HG02759 (cell line): Measurements from ENCODE around the gene PCDHA1.

Experiments
- ATAC-seq: cut with Tn5 transposase; IDR thresholded peaks from one replicate; pipeline ENCODE4 v1.9.1; 2021; ENCODE audit warnings: mild to moderate bottlenecking, moderate library complexity; ENCODE audit not compliant: unreplicated experiment

Gene PCDHA1

DNA sequence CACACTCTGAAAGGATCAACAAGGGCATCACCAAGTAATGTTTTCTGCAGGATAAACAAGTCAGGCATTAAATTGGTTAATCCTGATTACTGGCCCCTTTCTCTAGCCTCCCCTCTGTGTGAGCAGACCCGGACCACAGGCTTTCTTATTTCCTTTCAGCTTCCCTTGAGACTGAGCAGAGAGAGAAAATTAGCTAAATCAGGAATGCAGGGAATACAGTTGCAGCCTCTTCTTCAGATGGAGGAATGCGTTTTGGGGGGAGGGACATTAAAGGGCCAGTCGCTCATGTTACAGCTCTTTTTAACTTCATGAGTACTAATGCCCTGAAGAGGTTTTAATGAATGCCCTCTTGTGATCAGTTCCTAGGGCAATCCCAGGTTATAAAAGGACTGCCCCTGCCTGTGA is 200.2 kb downstream of the PCDHA1 start:
- ATAC-seq = no peak

DNA sequence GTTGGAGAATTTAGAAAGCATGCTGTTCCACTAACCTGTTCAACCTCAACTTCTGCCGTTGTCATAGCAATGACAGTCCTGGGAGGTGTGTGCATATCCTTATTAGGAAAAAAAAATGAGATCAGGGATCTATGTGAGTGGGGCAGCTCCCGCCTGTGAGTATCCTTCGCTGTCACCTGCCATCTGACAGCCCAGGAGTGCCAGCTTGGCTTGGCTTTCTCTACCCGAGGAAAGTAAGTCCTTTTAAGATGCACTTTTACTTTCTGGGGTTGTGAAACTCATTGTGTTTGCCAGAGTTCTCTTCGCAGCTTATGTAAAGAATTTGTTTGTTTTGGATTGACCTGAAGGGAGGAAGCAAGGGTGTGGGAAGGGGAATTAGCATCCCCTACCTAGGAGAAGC is 202.2 kb downstream of the PCDHA1 start:
- no peak for ATAC-seq

DNA sequence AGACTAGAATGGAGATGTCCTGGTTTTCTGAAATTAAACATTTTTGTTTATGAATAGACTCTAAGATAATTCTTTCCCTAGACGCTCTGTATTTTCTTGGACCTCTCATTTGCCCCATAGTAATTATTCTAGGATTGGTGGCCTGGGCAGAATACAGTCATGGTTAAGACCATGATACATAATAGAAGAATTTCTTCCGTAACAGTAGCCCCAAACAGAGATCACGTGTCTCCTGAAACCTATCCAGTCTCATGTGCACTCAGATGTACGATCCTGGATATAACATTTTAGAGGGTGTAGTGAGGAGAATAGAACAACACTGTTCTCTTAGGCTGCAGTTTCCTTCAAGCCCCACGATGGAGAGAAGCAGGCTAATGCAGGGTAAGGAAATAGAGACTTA is 202.7 kb downstream of the PCDHA1 start:
- no peak for ATAC-seq

DNA sequence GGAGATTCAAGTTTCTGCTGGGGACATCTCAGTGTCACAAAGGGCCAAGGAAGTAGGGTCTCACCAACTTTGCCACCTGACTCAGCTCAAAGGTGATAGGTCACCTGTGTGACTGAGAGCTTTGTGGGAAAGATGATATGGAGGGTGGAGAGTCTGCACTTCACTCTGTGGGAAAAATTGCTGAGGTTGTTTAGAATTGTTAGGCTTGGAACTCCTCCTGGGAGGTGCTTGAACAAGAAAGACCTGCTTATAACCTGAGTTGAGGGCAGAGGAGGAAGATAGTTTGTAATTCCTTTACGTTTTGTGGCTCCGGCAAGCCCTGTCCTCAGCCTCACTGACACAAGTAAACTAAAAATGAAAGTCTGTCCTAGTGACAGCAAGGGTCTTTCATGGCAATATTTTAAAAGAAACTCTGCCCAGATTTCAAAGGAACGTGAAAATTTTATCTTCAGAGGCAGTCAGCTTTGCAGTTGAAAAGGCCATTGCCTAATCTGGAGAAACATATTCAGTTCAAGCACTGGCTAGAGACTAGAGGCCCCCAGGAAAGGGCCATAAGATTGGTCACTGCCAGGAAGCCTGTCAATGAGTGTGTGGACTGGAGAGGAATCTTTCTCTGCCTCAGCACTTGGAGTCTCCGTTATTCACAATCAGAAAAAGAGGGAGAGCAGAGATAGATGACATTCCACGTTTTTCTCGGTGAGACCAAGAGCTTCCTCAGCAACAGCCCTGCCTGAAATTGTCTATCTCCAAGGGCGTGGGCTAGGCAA is 203.5 kb downstream of the PCDHA1 start:
- ATAC-seq = no peak

DNA sequence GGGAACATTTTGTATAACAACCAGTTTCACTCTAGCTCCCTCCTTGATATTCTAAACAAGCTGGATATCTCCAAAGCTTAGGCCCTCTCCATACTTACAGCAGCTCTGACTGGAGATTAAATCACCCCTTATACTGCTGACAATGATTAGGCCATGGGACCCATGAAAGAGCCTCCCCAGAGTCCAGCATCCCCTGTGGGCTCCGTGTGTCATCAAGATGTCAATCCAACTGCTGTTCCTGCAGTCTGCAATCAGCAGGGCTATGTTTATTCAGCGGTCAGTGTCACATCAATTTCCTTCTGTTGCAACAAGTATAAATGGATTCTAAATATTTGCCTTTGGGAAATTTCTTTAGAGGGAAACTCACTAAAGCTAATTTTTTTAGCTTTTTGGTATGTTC is 206.9 kb downstream of the PCDHA1 start:
- no peak for ATAC-seq

DNA sequence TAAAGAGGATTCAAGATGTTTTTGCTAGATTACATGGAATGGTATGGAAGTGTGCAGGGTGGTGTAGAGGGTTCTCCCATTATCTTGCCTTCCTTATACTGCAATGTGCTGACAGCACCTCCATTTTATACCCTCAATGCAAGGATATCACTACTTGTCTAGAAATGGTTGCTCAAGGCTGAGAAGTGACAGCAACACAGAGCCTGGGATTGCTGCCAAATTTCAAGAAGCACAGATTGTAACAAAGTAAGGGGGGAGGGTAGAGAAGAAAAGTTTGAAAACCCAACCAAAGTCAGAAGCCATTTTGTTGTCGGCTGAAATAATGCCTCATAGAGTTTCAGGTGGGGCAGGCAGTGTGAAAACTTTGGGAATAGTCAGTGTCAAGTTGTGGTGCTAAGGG is 210.1 kb downstream of the PCDHA1 start:
- ATAC-seq = no peak

DNA sequence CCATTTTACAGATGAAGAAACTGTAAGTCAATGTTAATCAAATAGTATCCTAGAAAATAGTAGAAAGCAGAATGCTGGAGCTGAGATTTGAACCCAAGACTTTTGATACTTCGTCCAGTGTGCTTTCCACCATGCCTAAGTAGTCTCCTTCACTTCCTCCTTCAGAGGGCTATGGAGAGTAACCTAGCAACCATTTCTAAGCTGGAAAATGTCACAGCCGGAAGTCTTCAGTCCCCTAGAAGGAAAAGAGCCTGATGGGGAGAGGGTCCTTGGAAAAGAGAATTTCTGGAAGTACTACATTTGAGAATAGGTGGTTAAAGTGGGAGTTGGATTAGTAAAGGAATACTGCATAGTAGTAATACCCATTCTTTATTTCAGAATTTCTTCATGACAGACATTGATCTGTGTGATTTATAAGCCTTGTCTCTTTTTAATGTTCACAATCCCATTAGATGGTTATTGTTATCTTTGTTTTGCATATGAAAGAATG is 213.0 kb downstream of the PCDHA1 start:
- no peak for ATAC-seq

DNA sequence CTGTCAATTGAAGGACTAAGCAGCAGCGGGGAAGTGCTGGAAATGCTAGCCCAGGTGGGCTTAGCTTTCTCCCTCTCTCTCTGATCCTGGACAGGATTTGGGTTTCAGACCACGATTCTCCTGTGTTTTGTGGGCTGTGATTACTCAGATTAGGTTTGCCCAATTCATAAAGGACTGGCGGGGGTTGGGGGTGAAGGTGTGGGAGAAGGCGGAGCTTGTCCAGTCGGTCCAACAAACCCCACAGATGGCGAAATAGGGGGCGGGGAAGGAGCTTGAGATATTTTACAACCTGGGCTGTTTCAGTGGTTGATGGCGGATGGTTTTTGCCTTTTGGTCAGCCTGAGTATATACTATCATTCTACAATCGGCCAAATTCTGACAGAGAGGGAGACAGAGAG is 215.5 kb downstream of the PCDHA1 start:
- ATAC-seq = no peak

DNA sequence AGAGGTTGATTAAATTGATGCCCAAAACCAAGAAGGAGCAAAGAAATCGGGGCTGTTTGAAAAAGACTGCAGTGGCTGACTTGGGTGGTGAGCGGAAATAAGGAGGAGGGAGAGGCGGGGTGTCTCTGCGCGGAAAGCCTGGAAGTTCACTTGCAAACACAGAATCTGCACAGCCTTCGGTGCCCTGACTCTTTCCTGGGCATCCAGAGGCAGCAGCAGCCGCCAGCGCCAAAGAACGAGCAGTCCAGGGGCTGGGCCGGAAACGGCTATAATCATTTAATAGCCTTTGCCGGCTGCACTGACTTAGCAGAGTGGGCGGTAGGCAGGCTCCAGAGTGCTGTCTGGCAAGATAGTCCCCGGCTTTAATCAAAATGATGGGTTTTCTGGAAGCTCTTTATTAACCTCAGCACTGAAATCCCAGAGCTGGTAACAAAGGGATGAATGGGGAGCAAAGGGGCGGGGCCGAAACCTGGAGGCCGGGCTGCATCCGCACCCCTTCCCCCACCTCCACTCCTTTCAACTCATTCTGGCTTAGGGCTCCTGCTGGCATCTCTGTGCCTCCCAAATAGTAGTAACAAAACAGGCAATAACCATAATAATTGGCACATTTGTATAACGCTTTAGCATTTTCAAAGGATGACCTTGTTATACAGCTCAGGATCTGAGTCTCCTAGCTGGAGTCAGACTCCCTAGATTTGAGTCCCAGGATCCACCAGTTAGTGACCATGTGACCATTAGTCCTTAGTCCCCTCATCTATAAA is 216.1 kb downstream of the PCDHA1 start:
- ATAC-seq = no peak

DNA sequence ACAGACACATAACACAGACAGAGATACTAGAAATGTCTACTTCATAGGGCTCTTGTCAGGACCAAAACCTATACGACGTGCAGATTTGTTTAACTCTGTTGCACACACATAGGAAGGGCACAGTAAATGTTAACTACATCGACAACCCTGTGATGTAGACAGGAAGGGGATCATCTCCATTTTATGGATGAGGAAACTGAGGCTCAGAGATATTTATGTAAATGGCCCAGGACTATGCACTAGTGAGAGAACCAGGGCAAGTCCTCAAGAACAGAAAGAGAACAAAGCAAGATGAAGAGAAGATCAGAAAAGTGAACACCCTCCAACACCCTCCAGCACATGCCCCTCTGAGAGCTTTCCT is 216.6 kb downstream of the PCDHA1 start:
- ATAC-seq = no peak

DNA sequence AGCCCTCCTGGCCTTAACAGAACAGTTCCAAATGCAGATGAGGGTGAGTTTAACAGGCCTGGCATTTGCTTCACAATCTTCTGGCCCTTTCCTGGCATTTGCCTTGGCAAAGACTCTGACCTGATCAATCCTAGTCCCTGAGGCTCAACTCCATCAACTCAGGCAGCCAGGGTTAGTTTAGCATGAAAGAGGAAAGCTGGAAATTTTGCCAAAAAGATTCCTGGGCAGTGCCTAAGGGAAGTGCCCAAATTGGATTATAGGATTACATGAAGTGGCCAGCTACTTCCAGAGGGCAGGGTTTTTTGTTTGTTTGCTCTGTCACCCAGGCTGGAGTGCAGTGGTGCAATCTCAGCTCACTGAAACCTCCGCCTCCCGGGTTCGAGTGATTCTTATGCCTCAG is 217.1 kb downstream of the PCDHA1 start:
- no peak for ATAC-seq

DNA sequence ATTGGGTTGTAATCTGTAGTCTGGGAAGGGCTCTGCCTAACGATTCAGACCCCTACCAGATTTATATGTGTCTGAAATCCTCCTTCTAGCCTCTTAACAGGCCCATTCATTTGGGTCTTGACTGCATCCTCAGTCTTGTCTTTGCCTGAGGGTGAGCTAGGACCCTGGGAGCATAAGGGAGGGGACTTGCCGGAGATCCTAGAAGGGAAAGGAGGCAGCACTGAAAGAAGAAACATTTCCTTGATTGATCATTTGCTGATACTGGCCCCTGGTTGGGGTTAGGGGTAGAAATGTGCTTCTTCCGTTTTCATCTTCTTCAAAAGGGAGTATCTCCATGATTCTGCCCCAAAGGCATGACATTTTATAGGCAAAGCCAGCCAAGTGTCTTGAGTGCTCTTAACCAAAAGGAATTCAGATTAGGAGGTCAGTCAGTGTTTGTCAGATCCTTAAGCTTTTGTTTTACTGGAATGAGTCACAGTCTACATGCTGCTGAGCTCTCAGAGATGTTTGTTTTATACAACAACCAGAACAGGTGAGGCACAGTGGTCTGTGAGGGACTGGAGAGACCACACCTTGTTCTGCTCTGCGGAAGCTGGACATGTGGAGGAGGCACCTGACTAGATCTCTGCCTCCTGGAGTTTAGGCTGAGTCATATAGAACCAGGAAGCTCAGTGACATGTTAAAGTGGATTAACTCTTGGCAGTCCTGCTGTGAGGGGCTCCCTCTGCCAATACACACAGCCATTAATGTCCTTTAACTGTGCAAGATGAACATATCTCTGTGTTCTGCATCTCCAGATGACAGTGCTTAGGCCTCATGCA is 218.1 kb downstream of the PCDHA1 start:
- ATAC-seq = no peak

DNA sequence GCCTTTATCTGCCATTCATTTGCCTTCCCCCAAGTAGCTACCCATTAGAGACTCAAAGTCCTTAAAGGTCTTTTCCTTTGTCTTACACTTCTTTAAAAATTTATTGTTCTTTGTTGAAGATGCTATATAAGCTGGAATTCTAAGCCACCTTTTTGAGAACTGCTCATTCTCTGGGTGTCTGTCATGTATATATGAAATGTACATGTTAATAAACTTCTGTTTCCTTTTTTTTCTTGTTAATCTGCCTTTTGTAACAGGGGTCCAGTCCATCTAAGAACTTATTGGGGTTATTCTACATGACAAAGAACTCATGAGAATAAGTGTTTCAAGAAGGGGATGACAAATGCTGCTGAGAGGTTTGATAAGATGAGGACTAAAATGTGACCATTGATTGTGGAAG is 221.9 kb downstream of the PCDHA1 start:
- ATAC-seq = no peak

DNA sequence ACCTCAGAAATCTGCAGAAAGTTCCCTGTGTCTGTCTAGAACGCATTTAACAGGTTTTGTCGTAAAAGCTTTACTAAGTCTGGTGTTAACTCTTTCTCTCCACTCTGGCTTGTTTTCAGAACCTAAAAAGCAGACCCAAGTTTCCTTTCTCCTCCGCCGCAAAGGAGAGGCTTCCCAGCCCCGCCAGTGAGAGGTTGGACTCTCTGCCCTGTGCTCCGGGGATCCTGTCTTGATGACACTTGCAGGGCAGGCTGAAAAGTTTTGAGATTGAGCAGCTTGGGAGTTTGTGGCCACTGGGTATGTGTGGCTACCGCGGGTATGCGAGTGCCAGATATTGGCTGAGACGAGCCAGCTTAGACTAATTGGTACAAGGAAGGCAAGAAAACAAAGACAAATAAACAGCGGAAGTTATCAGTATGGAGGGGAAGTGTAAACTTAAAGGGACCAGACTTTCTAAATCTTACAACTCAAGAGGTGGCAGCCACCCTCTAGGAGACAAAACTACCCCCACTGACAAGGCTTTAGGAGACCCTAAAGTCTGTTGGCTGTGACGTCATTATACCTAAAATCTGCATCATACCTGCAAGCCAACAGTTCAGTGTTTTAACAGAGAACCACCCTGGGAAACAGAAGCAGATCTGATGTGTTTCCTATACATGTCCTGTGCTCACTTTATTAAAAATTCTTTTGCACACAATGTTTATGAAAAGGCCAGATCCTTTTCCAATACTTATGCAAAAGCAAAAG is 224.3 kb downstream of the PCDHA1 start:
- no peak for ATAC-seq

DNA sequence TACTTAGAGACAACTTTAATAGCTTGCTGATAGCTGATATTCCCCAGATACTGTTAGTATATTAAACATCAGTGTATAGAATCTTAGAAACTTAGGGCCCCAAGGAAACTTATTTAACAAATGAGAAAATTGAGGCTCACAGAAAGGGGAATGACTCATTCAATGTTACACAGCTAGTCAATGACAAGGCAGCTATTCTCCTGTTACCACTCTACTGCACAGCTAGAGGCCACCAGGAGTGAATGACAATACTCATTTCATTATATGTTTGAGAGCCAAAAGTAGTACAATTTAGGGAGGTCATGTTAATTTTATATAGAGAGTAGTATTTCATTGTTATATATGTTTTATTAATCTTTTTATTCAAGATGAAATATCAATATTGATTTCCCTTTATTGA is 232.0 kb downstream of the PCDHA1 start:
- no peak for ATAC-seq

DNA sequence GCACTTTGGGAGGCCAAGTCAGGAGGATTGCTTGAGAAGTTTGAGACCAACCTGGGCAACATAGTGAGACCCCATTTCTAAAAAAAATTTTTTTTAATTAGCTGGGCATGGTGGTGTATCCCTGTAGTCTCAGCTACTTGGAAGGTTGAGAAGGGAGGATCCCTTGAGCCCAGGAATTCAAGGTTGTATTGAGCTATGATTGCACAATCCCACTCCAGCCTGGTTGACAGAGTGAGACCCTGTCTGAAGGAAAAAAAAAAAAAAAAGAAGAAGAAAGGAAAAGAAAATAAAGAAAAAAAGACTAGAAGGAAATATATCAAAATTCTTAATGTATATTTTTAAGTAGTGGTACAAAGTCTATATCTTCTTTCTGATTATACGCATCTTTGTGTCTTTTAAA is 236.4 kb downstream of the PCDHA1 start:
- ATAC-seq = no peak

DNA sequence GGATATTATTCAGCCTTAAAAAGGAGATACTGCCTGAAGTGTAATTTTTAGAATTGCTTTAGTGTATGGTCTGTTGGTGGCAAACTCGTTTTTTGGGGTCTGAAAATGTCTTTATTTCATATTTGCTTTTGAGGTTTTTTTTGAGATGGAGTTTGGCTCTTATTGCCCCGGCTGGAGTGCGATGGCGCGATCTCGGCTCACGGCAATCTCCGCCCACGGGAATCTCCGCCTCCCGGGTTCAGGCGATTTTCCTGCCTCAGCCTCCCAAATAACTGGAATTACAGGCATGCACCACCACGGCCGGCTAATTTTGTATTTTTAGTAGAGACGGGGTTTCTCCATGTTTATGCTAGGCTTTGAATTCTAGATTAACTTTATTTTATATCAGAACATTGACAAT is 245.1 kb downstream of the PCDHA1 start:
- no peak for ATAC-seq

DNA sequence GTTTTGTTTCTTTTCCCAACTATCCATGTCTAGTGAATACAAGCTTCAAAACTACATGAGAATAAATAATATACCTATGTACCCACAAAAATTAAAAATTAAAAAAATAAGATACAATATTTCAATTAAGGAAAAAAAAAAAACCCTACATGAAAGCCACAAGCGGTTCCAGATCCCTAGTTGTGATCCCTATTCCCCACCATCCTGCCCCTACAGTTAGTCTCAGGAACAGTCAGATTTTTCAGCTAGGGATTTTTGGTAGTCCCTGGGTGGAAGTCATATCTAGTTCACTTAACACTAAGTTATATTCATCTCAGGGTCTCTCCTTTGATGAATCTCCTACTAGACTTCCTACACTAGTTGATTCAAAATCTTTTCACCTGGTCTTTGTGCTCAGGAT is 246.7 kb downstream of the PCDHA1 start:
- ATAC-seq = no peak

DNA sequence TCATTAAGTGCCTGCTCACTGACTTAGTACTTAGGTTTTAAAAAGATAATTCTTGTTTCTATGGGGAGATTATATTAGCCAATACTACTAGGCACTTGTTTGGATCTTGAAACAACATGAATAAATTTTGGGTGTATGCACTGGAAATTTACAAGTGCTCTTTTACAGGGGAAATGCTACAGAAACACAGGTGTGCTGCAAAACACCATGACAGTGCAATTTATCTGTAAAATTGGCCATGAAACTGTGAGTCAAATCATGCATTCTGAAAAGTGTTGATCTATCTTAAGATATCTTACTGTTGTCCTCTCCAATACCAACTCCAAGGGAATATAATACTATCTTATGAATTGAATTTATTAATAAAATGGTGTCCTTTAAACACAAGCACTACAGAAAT is 253.1 kb downstream of the PCDHA1 start:
- no peak for ATAC-seq

DNA sequence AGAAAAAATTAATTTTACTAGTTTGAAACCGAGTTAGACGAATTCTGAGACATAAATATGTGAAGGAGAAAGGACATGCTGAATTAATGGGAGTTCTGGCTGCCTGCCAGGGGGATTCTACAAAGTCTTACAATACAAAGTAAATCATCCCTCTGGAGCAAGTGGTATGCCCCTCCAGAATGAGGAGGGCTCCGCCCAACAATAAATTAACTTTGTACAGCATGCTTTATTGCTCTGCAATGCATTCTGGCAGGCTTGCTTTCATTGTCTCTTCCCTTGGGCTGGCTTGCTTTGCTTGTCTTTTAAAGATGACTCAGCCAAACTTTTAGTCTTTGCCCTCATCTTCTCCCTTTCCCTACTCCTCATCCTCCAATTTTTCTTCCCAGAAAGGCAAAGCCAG is 253.6 kb downstream of the PCDHA1 start:
- ATAC-seq = no peak
